ENCODE results near the gene KRT83. TPM values are rescaled to one million over a fixed set of nuclear protein-coding genes. Genes with fewer than 3 reads are reported as not detected.
"Not testable (repeated sequence)": the region's sequence is repeated elsewhere in the genome, so short reads cannot be mapped to it uniquely, and the experiment has no call there.

KRT83 gene
- total RNA-seq, 1 experiment from 2014 or later, result 0.07 TPM

- in situ Hi-C loops (cut with HindIII; ENCODE audit: low sequenced_read_pairs), result no loop called here
- DNase-seq (ENCODE audit: low spot score), result no peak
Measured at GRCh38 chr12:52355176-52355575, 34.0 kb upstream of the KRT83 start.

GRCh38 chr12:52354200-52354599 is 33.0 kb upstream of the KRT83 start:
- in situ Hi-C loops (cut with HindIII; ENCODE audit: low sequenced_read_pairs), result no loop called here
- no peak for DNase-seq (ENCODE audit: low spot score)

GRCh38 chr12:52353766-52354165 is 32.6 kb upstream of the KRT83 start:
- in situ Hi-C loops (cut with HindIII; ENCODE audit: low sequenced_read_pairs), result no loop called here

GRCh38 chr12:52352951-52353350 is 31.8 kb upstream of the KRT83 start:
- in situ Hi-C loops (cut with HindIII; ENCODE audit: low sequenced_read_pairs), result no loop called here

More at GRCh38 chr12:52353766-52354165, 32.6 kb upstream of the KRT83 start:
- no peak for DNase-seq (ENCODE audit: low spot score)

GRCh38 chr12:52351196-52352059 is 30.2 kb upstream of the KRT83 start:
- DNase-seq (ENCODE audit: low spot score), result peak; percentile 26
- in situ Hi-C loops (cut with HindIII; ENCODE audit: low sequenced_read_pairs), result no loop called here

More at GRCh38 chr12:52352951-52353350, 31.8 kb upstream of the KRT83 start:
- DNase-seq (ENCODE audit: low spot score), result no peak

GRCh38 chr12:52350786-52351185 is 29.6 kb upstream of the KRT83 start:
- in situ Hi-C loops (cut with HindIII; ENCODE audit: low sequenced_read_pairs), result no loop called here

GRCh38 chr12:52350021-52350620 is 28.9 kb upstream of the KRT83 start:
- DNase-seq (ENCODE audit: low spot score), result no peak
- in situ Hi-C loops (cut with HindIII; ENCODE audit: low sequenced_read_pairs), result no loop called here

More at GRCh38 chr12:52350786-52351185, 29.6 kb upstream of the KRT83 start:
- no peak for DNase-seq (ENCODE audit: low spot score)

GRCh38 chr12:52349196-52349595 is 28.0 kb upstream of the KRT83 start:
- in situ Hi-C loops (cut with HindIII; ENCODE audit: low sequenced_read_pairs), result no loop called here

GRCh38 chr12:52347551-52348510 is 26.6 kb upstream of the KRT83 start:
- DNase-seq (ENCODE audit: low spot score), result no peak
- in situ Hi-C loops (cut with HindIII; ENCODE audit: low sequenced_read_pairs), result no loop called here

More at GRCh38 chr12:52349196-52349595, 28.0 kb upstream of the KRT83 start:
- no peak for DNase-seq (ENCODE audit: low spot score)

GRCh38 chr12:52347016-52347415 is 25.8 kb upstream of the KRT83 start:
- DNase-seq (ENCODE audit: low spot score), result no peak
- in situ Hi-C loops (cut with HindIII; ENCODE audit: low sequenced_read_pairs), result no loop called here

- DNase-seq (ENCODE audit: low spot score), result peak; percentile 6
- in situ Hi-C loops (cut with HindIII; ENCODE audit: low sequenced_read_pairs), result no loop called here
Measured at GRCh38 chr12:52346593-52346992, 25.4 kb upstream of the KRT83 start.

- in situ Hi-C loops (cut with HindIII; ENCODE audit: low sequenced_read_pairs); DNase-seq (ENCODE audit: low spot score): not testable (repeated sequence)
Measured at GRCh38 chr12:52345041-52345440, 23.8 kb upstream of the KRT83 start.

GRCh38 chr12:52344111-52344510 is 22.9 kb upstream of the KRT83 start:
- no peak for DNase-seq (ENCODE audit: low spot score)
- in situ Hi-C loops (cut with HindIII; ENCODE audit: low sequenced_read_pairs), result no loop called here

GRCh38 chr12:52343550-52343949 is 22.4 kb upstream of the KRT83 start:
- no peak for DNase-seq (ENCODE audit: low spot score)
- in situ Hi-C loops (cut with HindIII; ENCODE audit: low sequenced_read_pairs), result no loop called here

GRCh38 chr12:52342781-52343490 is 21.7 kb upstream of the KRT83 start:
- DNase-seq (ENCODE audit: low spot score), result no peak
- in situ Hi-C loops (cut with HindIII; ENCODE audit: low sequenced_read_pairs), result no loop called here

- in situ Hi-C loops (cut with HindIII; ENCODE audit: low sequenced_read_pairs), result no loop called here
- DNase-seq (ENCODE audit: low spot score), result no peak
Measured at GRCh38 chr12:52341066-52341580, 19.9 kb upstream of the KRT83 start.

GRCh38 chr12:52338241-52338960 is 17.2 kb upstream of the KRT83 start:
- in situ Hi-C loops (cut with HindIII; ENCODE audit: low sequenced_read_pairs), result no loop called here

GRCh38 chr12:52337054-52337453 is 15.9 kb upstream of the KRT83 start:
- in situ Hi-C loops (cut with HindIII; ENCODE audit: low sequenced_read_pairs), result no loop called here
- no peak for DNase-seq (ENCODE audit: low spot score)

More at GRCh38 chr12:52338241-52338960, 17.2 kb upstream of the KRT83 start:
- no peak for DNase-seq (ENCODE audit: low spot score)

Data from G401 (cell line).